IMR-90 (cell line): ENCODE results near the gene SGMS1. TPM values are rescaled to one million over a fixed set of nuclear protein-coding genes. Genes with fewer than 3 reads are reported as not detected.

ENCODE experiments used
- ATAC-seq: fragments of 200-7000 bp; cut with Tn5 transposase; 2 replicates; pipeline ENCODE4 v1.9.1; 2020; ENCODE audit warnings: low read depth, mild to moderate bottlenecking, moderate library complexity
- BruUV-seq: library from RNA; stranded (reverse); fragments of 400-500 nt; replicated peaks from 2 replicates; lab custom pipeline; 2021; lab: Mats Ljungman, UMichigan
- CTCF ChIA-PET: fragments of 300-600 bp; formaldehyde crosslinking; extraction: SDS; loops from one replicate; lab custom pipeline; 2021; ENCODE audit warnings: antibody characterized with exemption; lab: Yijun Ruan, JAX
- POLR2A ChIA-PET: fragments of 300-600 bp; sonication (Branson Sonifier 250); formaldehyde crosslinking; loops from one replicate; lab custom pipeline; 2022; ENCODE audit warnings: antibody characterized with exemption; ENCODE audit not compliant: unreplicated experiment; lab: Charles Lee
- DNase-seq: peaks from one replicate; pipeline ENCODE4 v3.0.0; 2013
- H2AFZ ChIP-seq: replicated peaks from 2 replicates; pipeline ENCODE3; 2013; ENCODE audit warnings: low read length, mild to moderate bottlenecking; ENCODE audit not compliant: poor library complexity
- H2AK5ac ChIP-seq: 2 replicates; pipeline ENCODE4 v1.6.1; 2013; ENCODE audit warnings: low read depth, low read length, inconsistent platforms
- H2AK9ac ChIP-seq: replicated peaks from 2 replicates; pipeline ENCODE3; 2013; ENCODE audit warnings: mild to moderate bottlenecking, low read depth, low read length, moderate library complexity; ENCODE audit not compliant: poor library complexity
- H2BK120ac ChIP-seq: 2 replicates; pipeline ENCODE4 v1.6.1; 2013; ENCODE audit warnings: low read depth, low read length, inconsistent platforms
- H2BK15ac ChIP-seq: 3 replicates; pipeline ENCODE4 v1.6.1; 2013; ENCODE audit warnings: low read depth, low read length, inconsistent platforms
- H2BK20ac ChIP-seq: 2 replicates; pipeline ENCODE4 v1.6.1; 2013; ENCODE audit warnings: low read depth, mild to moderate bottlenecking, inconsistent platforms, low read length, moderate library complexity
- H2BK5ac ChIP-seq: 2 replicates; pipeline ENCODE4 v1.6.1; 2013; ENCODE audit warnings: mild to moderate bottlenecking, low read depth, low read length, inconsistent platforms; ENCODE audit not compliant: poor library complexity, severe bottlenecking
- H3K14ac ChIP-seq: replicated peaks from 2 replicates; pipeline ENCODE4 v1.6.1; 2013; ENCODE audit warnings: low read depth, low read length, inconsistent platforms
- H3K18ac ChIP-seq: 2 replicates; pipeline ENCODE4 v1.6.1; 2013; ENCODE audit warnings: low read depth, low read length, control low read depth
- H3K23ac ChIP-seq: 2 replicates; pipeline ENCODE4 v1.6.1; 2013; ENCODE audit warnings: low read depth, low read length, inconsistent platforms
- H3K27ac ChIP-seq: 2 replicates; pipeline ENCODE4 v1.5.1; 2013; ENCODE audit warnings: mild to moderate bottlenecking, control low read depth, low read length; ENCODE audit not compliant: insufficient read depth
- H3K27me3 ChIP-seq: 2 replicates; pipeline ENCODE4 v1.6.1; 2013; ENCODE audit warnings: low read length; ENCODE audit not compliant: control insufficient read depth, insufficient read depth
- H3K36me3 ChIP-seq: 2 replicates; pipeline ENCODE4 v1.6.1; 2013; ENCODE audit warnings: low read length, mixed read lengths; ENCODE audit not compliant: control insufficient read depth, insufficient read depth
- H3K4ac ChIP-seq: 2 replicates; pipeline ENCODE4 v1.6.1; 2013; ENCODE audit warnings: low read depth, low read length, inconsistent platforms
- H3K4me1 ChIP-seq: 2 replicates; pipeline ENCODE4 v1.6.1; 2013; ENCODE audit warnings: low read length, mixed read lengths; ENCODE audit not compliant: control insufficient read depth, insufficient read depth
- H3K4me2 ChIP-seq: 2 replicates; pipeline ENCODE4 v1.6.1; 2013; ENCODE audit warnings: low read depth, mild to moderate bottlenecking, control low read depth, low read length, moderate library complexity
- H3K4me3 ChIP-seq: 2 replicates; pipeline ENCODE4 v1.5.1; 2013; ENCODE audit warnings: low read depth, mild to moderate bottlenecking, control low read depth, low read length, moderate library complexity; ENCODE audit not compliant: insufficient read depth
- H3K56ac ChIP-seq: 2 replicates; pipeline ENCODE4 v1.6.1; 2013; ENCODE audit warnings: low read length, inconsistent platforms; ENCODE audit not compliant: insufficient read depth; ENCODE audit errors: extremely low read depth
- H3K79me1 ChIP-seq, 2 experiments: 2 replicates each; pipeline ENCODE4 v1.6.1; 2013; ENCODE audit warnings: low read length in 2 of 2, inconsistent platforms in 1 of 2, low read depth in 1 of 2
- H3K9ac ChIP-seq: 2 replicates; pipeline ENCODE4 v1.6.1; 2013; ENCODE audit warnings: low read depth, low read length, control low read depth
- H3K9me1 ChIP-seq: 2 replicates; pipeline ENCODE4 v1.6.1; 2013; ENCODE audit warnings: low read length, inconsistent platforms; ENCODE audit not compliant: insufficient read depth
- H3K9me3 ChIP-seq: 2 replicates; pipeline ENCODE4 v1.6.1; 2013; ENCODE audit warnings: low read length; ENCODE audit not compliant: control insufficient read depth, insufficient read depth
- H4K20me1 ChIP-seq: 2 replicates; pipeline ENCODE4 v1.6.1; 2013; ENCODE audit warnings: low read length, inconsistent platforms; ENCODE audit not compliant: insufficient read depth
- H4K5ac ChIP-seq: 2 replicates; pipeline ENCODE4 v1.6.1; 2013; ENCODE audit warnings: mild to moderate bottlenecking, low read depth, low read length, control low read depth
- H4K8ac ChIP-seq, 2 experiments: 2 replicates each; pipeline ENCODE4 v1.6.1; 2013; ENCODE audit warnings: low read depth in 2 of 2, low read length in 2 of 2, control low read depth in 1 of 2, inconsistent platforms in 1 of 2
- H4K91ac ChIP-seq: 2 replicates; pipeline ENCODE4 v1.6.1; 2013; ENCODE audit warnings: low read depth, low read length, inconsistent platforms; ENCODE audit not compliant: insufficient read depth
- BHLHE40 ChIP-seq: fragments of 150-350 bp; IDR thresholded peaks from 2 replicates; pipeline ENCODE4 v1.6.1; 2016; ENCODE audit warnings: mild to moderate bottlenecking, low read depth, low read length
- CEBPB ChIP-seq: IDR thresholded peaks from 2 replicates; pipeline ENCODE4 v1.6.1; 2012; ENCODE audit warnings: low read depth, low read length, improper control_type of control experiment
- CHD1 ChIP-seq: IDR thresholded peaks from 2 replicates; pipeline ENCODE4 v1.6.1; 2012; ENCODE audit warnings: low read depth, low read length, improper control_type of control experiment
- CTCF ChIP-seq: conservative IDR thresholded peaks from 2 replicates; pipeline ENCODE4 v1.5.1; 2012; ENCODE audit warnings: mild to moderate bottlenecking, low read depth, low read length, improper control_type of control experiment
- ELK1 ChIP-seq: fragments of 150-350 bp; IDR thresholded peaks from 2 replicates; pipeline ENCODE4 v1.6.1; 2016; ENCODE audit warnings: low read depth, mild to moderate bottlenecking, low read length, moderate library complexity, borderline replicate concordance
- FOS ChIP-seq: fragments of 150-350 bp; IDR thresholded peaks from 2 replicates; pipeline ENCODE4 v1.6.1; 2016; ENCODE audit warnings: low read depth, low read length
- MAFK ChIP-seq: IDR thresholded peaks from 2 replicates; pipeline ENCODE4 v1.6.1; 2012; ENCODE audit warnings: low read depth, low read length, improper control_type of control experiment
- MAZ ChIP-seq: IDR thresholded peaks from 2 replicates; pipeline ENCODE4 v1.6.1; 2012; ENCODE audit warnings: low read depth, mild to moderate bottlenecking, low read length, improper control_type of control experiment, moderate library complexity, borderline replicate concordance
- MXI1 ChIP-seq: IDR thresholded peaks from 2 replicates; pipeline ENCODE4 v1.6.1; 2012; ENCODE audit warnings: low read depth, mild to moderate bottlenecking, low read length, moderate library complexity, borderline replicate concordance
- NFE2L2 ChIP-seq: fragments of 150-350 bp; IDR thresholded peaks from 2 replicates; pipeline ENCODE4 v1.6.1; 2016; ENCODE audit warnings: low read depth, mild to moderate bottlenecking, low read length
- POLR2A ChIP-seq: IDR thresholded peaks from 2 replicates; pipeline ENCODE4 v1.6.1; 2012; ENCODE audit warnings: mild to moderate bottlenecking, low read depth, low read length
- RCOR1 ChIP-seq: IDR thresholded peaks from 2 replicates; pipeline ENCODE4 v1.6.1; 2012; ENCODE audit warnings: mild to moderate bottlenecking, low read length, improper control_type of control experiment; ENCODE audit not compliant: insufficient replicate concordance
- RFX5 ChIP-seq: IDR thresholded peaks from 2 replicates; pipeline ENCODE4 v1.8.0; 2012; ENCODE audit warnings: low read depth, mild to moderate bottlenecking, low read length, moderate library complexity
- SMC3 ChIP-seq: fragments of 150-350 bp; IDR thresholded peaks from 2 replicates; pipeline ENCODE4 v1.6.1; 2016; ENCODE audit warnings: low read depth, mild to moderate bottlenecking, antibody characterized with exemption, low read length, moderate library complexity
- USF2 ChIP-seq: fragments of 150-350 bp; IDR thresholded peaks from 2 replicates; pipeline ENCODE4 v1.6.1; 2017; ENCODE audit warnings: mild to moderate bottlenecking, antibody characterized with exemption, low read length, low read depth
- WGBS, 2 experiments: methylation state at CpG; one replicate each; pipeline versions ENCODE4 v1.1.5 to v1.1.7; 2013; ENCODE audit warnings: missing lambda C conversion rate in 2 of 2; ENCODE audit not compliant: insufficient read length in 1 of 2; ENCODE audit errors: extremely low coverage in 2 of 2; 5-methylcytosine and 5-hydroxymethylcytosine counted together
- dilution Hi-C: fragments of 300-500 bp; cut with HindIII; formaldehyde crosslinking; loops from one replicate; pipeline ENCODE4 v1.14.3; 2018; ENCODE audit warnings: low sequenced_read_pairs; ENCODE audit not compliant: unreplicated experiment
- in situ Hi-C: fragments of 300-500 bp; cut with MboI; formaldehyde crosslinking; loops from 3 replicates; pipeline ENCODE4 v1.14.3; 2019; ENCODE audit warnings: low sequenced_read_pairs, inconsistent platforms, mixed read lengths
- intact Hi-C: fragments of 100-400 bp; cut with micrococcal nuclease; formaldehyde crosslinking; loops from 2 replicates; pipeline ENCODE4 v1.10.0; 2022
- polyA plus RNA-seq, 3 experiments: library from polyadenylated mRNA; depleted of rRNA; stranded (reverse); fragments of >200 nt; gene quantifications; 2 replicates each; pipeline ENCODE4 v1.2.3, GENCODE V29; 2012; ENCODE audit warnings: low replicate concordance in 1 of 3
- total RNA-seq: library from RNA; depleted of rRNA; stranded (reverse); fragments of >200 nt; gene quantifications from 2 replicates; pipeline ENCODE4 v1.2.3, GENCODE V29; 2012

SGMS1 gene
- total and polyA plus RNA-seq, 2 of the 4 experiments (the other 2 are of a cell fraction), result 9.8 to 30.8 TPM

GRCh38 chr10:50600286-50600685 is 23.5 kb downstream of the SGMS1 start:
- in situ Hi-C loops (no loop called here), dilution Hi-C loops (no loop called here), intact Hi-C loops (no loop called here)
- Histone ChIP-seq H4K5ac (no peak overlapping the region), H2AFZ (no peak overlapping the region), H4K91ac (no peak overlapping the region), H4K8ac (no peak overlapping the region), H3K4me3 (no peak overlapping the region), H3K4me2 (no peak overlapping the region), H2BK15ac (peak overlapping the region; percentile 5; the same call in 1 of the 3 replicates), H3K27ac (no peak overlapping the region), H3K27me3 (no peaks in the 10 kb centered on the region), H3K18ac (no peak overlapping the region), H3K56ac (no peak overlapping the region), H3K4me1 (peaks cover 18% of the 10 kb centered on the region), H3K23ac (no peak overlapping the region), H3K79me1 (peaks cover 28 to 46% of the 10 kb centered on the region in 2 experiments), H3K36me3 (no peaks in the 10 kb centered on the region), H2BK5ac (no peak overlapping the region), H4K20me1 (peaks cover 13% of the 10 kb centered on the region; the same call in 1 of the 2 replicates), H3K4ac (no peak overlapping the region), H2BK20ac (0 out of 2 replicates have a peak overlapping the region, but pooled peaks have one; percentile 27), H2BK120ac (peak overlapping the region; percentile 16; the same call in 1 of the 2 replicates), H3K14ac (0 out of 2 replicates have a peak overlapping the region, but pooled peaks have one; percentile 45), H2AK5ac (no peak overlapping the region; the same call in 1 of the 2 replicates), H3K9me3 (no peaks in the 10 kb centered on the region), H3K9ac (no peak overlapping the region), H2AK9ac (no peak overlapping the region), H3K9me1 (peaks cover 14% of the 10 kb centered on the region; the same call in 1 of the 2 replicates)
- TF ChIP-seq SMC3 (no peak), CEBPB (no peak), CTCF (no peak), USF2 (no peak), BHLHE40 (no peak), MXI1 (no peak), NFE2L2 (no peak), ELK1 (no peak), RCOR1 (no peak), FOS (no peak), RFX5 (no peak), CHD1 (no peak), MAFK (no peak), MAZ (no peak), POLR2A (no peak)
- no peak for ATAC-seq
- WGBS, 2 experiments, result no CpG with 5 or more reads among the region's 1 CpG
- ChIA-PET POLR2A (no interaction called here), CTCF (no interaction called here)
- DNase-seq, result no peak
- BruUV-seq, result no TSS peak
